ENCODE results near the gene BCR.

Gene BCR

DNA sequence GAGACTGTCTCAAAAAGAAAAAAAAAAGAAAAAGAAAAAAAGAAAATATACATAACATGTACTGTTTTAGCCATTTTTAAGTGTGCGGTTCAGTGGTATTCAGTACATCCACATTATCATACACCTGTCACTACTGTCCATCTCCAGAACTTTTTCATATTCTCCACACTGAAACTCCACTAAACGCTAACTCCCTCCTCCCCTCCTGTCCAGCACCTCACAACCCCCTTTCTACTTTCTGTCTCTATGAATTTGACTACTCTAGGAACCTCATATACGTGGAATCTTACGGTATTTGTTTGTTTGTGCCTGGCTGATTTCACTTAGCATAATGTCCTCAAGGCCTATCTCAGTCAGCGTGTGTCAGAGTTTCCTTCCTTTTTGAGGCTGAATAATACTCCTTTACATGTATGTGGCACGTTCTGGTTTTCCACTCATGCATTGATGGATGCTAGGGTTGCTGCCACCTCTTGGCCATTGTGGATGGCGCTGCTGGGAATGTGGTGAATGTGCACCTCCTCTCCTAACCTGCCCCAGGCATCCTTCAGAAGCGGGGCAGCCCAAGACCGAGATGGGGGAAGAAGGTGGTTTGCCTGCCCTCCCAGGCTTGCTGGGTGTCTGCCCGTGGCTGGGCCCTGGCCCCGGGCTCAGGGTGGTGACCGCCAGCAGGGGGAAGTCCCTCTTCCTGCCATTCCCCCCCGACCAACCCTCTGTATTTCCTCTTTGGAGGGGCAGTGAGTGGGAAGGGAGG is 60.5 kb downstream of the BCR start:
- ChIA-PET CTCF (no interaction called here), POLR2A (no interaction called here)
- TF ChIP-seq, protein P1, sequence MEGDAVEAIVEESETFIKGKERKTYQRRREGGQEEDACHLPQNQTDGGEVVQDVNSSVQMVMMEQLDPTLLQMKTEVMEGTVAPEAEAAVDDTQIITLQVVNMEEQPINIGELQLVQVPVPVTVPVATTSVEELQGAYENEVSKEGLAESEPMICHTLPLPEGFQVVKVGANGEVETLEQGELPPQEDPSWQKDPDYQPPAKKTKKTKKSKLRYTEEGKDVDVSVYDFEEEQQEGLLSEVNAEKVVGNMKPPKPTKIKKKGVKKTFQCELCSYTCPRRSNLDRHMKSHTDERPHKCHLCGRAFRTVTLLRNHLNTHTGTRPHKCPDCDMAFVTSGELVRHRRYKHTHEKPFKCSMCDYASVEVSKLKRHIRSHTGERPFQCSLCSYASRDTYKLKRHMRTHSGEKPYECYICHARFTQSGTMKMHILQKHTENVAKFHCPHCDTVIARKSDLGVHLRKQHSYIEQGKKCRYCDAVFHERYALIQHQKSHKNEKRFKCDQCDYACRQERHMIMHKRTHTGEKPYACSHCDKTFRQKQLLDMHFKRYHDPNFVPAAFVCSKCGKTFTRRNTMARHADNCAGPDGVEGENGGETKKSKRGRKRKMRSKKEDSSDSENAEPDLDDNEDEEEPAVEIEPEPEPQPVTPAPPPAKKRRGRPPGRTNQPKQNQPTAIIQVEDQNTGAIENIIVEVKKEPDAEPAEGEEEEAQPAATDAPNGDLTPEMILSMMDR (IDR thresholded peaks at IDR 0.05; ENCODE audit: control extremely low read depth, extremely low read depth, low read depth, missing control alignments): peak; percentile 15
- DNase-seq (ENCODE audit: extremely low spot score): no peak

DNA sequence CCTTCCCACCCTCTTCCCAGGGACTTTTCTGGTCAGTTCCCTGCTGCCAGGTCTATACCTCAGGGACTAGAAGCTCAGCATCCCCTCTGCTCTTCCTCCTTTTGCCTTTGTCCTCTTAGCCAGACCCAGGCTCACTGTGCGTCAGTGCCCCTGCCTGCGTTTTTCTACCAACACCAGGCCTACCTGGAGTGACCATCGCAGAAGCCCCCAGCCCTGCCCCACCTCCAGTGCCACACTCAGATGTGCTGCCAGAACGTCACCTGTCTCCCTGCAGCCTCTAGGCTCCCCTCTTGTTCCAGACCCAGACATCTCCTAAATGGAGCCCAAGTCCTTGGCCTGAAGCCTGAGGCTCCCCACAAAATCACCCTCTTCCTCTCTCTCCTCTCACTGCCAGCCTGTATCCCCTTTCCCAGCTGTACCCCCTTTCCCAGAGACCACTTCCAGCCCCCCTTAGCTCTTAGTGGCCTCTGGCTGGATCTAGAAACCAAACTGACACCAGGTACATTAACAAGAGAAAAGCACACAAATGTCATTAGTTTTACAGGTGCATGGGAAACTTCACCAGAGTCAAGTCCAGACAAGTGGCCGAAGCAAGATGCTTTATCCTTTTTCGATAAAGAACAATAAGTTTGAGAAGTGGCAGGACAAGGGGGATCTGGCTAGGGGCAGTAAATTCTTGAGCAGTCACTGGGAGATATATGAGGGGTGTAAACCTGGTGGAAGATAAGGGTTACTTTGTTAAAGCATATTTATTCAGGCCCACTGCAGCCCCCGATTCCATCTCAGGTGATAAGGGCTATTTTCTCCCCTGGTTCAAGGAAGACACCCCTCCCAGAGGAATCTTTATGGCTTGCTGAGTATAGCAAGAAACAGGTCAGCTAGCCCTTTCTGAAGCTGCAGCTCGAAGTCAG is 61.5 kb downstream of the BCR start:
- POLR2A ChIA-PET: no interaction called here
- TF ChIP-seq, protein P1 (IDR thresholded peaks at IDR 0.05; ENCODE audit: control extremely low read depth, extremely low read depth, low read depth, missing control alignments): no peak
- DNase-seq (ENCODE audit: extremely low spot score): no peak
- CTCF ChIA-PET: interaction anchor here (1.3 to 1.8 kb wide), 3 partner anchors 13 to 63 kb away, joined by 4 to 5 read pairs (median 4); no protein-coding TSS in a partner anchor

DNA sequence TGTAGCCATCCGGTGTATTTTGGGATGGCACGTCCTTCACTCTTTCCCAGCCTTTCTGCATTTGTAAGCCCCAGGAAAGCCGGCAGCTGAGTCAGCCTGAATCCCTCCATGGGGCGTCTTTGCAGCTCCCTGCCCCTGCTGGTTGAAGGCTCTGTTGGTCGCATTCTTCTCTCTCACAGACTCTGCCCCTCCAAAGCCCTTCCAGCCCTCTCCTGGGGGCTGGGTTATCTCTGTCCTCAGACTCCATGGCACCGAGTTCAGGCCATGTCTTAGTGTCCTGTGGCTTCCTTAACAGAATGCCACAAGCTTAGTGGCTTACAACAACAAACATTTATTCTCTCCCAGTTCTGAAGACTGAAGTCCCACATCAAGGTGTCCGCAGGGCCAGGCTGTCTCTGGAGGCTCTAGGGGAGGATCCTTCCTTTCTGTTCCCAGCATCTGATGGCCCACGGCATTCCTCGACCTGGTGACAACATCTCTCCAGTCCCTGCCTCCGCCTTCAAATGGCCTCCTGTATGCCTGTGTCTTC is 62.2 kb downstream of the BCR start:
- no peak for DNase-seq (ENCODE audit: extremely low spot score)
- TF ChIP-seq, protein P1 (IDR thresholded peaks at IDR 0.05; ENCODE audit: control extremely low read depth, extremely low read depth, low read depth, missing control alignments): no peak
- ChIA-PET CTCF (interaction anchor here (0.8 to 1.8 kb wide), 6 partner anchors 12 to 283 kb away, joined by 3 to 5 read pairs (median 4); no protein-coding TSS in a partner anchor), POLR2A (no interaction called here)

DNA sequence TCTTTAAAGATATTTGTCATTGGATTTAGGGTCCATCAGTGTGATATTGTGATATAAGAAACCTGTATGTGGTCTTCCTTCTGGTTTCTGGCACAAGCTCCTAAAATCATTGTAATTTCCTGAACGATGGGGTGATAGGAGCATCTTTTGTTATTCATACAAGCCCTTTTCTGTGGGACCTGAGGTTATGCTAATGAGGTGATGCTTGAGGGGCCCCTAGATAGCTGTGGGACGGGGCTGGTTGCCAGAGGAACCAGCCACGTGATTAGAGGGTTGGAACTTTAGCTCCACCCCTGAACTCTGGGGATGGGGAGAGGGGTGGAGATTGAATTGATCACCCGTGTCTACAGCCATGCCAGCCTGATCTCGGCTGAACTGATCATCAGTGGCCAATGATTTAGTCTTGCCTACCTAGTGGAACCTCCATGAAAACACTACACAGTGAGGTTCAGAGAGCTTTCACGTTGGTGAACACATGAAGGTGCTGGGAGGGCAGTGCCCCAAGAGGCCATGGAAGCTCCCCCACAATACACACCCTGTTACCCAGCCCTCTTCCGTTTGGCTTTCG is 62.8 kb downstream of the BCR start:
- TF ChIP-seq, protein P1 (IDR thresholded peaks at IDR 0.05; ENCODE audit: control extremely low read depth, extremely low read depth, low read depth, missing control alignments): no peak
- POLR2A ChIA-PET: no interaction called here
- CTCF ChIA-PET: interaction anchor here (0.7 to 1.8 kb wide), 6 partner anchors 10 to 284 kb away, joined by 3 to 5 read pairs (median 3); no protein-coding TSS in a partner anchor
- DNase-seq (ENCODE audit: extremely low spot score): peak; percentile 65

DNA sequence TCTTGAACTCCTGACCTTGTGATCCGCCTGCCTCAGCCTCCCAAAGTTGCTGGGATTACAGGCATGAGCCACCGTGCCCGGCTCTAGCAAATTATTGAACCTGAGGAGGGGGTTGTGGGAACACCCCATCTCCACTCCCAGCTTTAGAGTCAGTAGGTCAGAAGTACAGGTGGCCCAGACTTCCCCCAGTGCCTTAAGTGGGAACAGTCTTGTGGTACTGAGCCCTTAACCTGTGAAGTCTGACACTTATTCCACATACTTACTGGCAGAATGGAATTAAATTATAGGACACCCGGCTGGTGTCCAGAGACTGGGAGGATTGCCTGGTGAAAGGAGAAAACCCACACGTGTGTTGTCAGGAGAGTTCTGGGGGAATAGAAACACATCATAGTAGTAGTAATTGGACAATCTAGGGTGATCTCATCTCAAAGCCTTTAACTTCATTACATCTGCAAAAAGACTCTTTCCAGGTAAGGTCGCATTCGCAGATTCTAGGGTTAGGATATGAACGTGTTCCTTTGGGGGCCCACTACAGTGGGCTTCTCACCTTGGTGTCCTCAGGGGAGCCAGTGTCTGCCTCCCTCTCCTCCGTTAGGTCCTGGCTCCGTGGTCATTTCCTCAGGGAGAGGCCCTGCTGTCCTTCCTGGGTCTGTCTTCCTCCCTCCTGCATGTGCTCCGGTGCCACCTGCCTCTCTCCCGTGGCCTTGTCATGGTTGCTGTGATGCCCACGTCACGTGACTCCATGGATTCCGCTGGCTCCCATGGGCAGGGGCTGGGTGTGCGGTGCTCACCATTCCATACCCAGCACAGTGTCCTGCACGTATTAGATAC is 63.8 kb downstream of the BCR start:
- POLR2A ChIA-PET: no interaction called here

More for the DNA sequence above, 63.8 kb downstream of the BCR start:
- TF ChIP-seq, protein P1 (IDR thresholded peaks at IDR 0.05; ENCODE audit: control extremely low read depth, extremely low read depth, low read depth, missing control alignments): no peak
- CTCF ChIA-PET: interaction anchor here (0.7 to 1.2 kb wide), 2 partner anchors 9 to 284 kb away, joined by 3 read pairs; no protein-coding TSS in a partner anchor
- no peak for DNase-seq (ENCODE audit: extremely low spot score)

Measured in GM10248 (cell line).